K562 (cell line): Measurements from ENCODE around the gene ACBD6.

ENCODE experiments used
- ARID2 ChIP-seq: fragments of 450-650 bp; IDR thresholded peaks from 2 replicates; pipeline ENCODE4 v1.6.1; 2017; ENCODE audit warnings: antibody characterized with exemption, mild to moderate bottlenecking
- CHD2 ChIP-seq: IDR thresholded peaks from 2 replicates; pipeline ENCODE4 v1.6.1; 2011; ENCODE audit warnings: low read depth, low read length
- CREBBP ChIP-seq: IDR thresholded peaks from one replicate; pipeline ENCODE4 v1.6.1; 2012; ENCODE audit warnings: low read depth, mild to moderate bottlenecking, control low read depth, inconsistent platforms, low read length
- EZH2 ChIP-seq: IDR thresholded peaks from 2 replicates; pipeline ENCODE4 v1.6.1; 2012; ENCODE audit warnings: low read depth, mild to moderate bottlenecking, inconsistent platforms, low read length, borderline replicate concordance
- GABPB1 ChIP-seq: sonication (generic); formaldehyde crosslinking; IDR thresholded peaks from 2 replicates; pipeline ENCODE4 v1.8.0; 2022; ENCODE audit warnings: mild to moderate bottlenecking, missing genetic modification reagents
- HDAC6 ChIP-seq: IDR thresholded peaks from 2 replicates; pipeline ENCODE4 v1.6.1; 2012; ENCODE audit warnings: low read depth, mild to moderate bottlenecking, control low read depth, inconsistent platforms, low read length, moderate library complexity
- KDM1A ChIP-seq, 2 experiments: fragments of 450-650 bp; IDR thresholded peaks; 2 replicates each; pipeline ENCODE4 v1.6.1; 2016; ENCODE audit warnings: mild to moderate bottlenecking in 2 of 2
- NR2F6 ChIP-seq: fragments of 450-650 bp; formaldehyde crosslinking; IDR thresholded peaks from 2 replicates; pipeline ENCODE4 v1.4.0; 2020; ENCODE audit warnings: mild to moderate bottlenecking
- SETDB1 ChIP-seq: IDR thresholded peaks from one replicate; pipeline ENCODE4 v1.6.1; 2012; ENCODE audit warnings: low read length, control low read depth, inconsistent platforms
- SMAD3 ChIP-seq: fragments of 450-650 bp; formaldehyde crosslinking; conservative IDR thresholded peaks from 2 replicates; pipeline ENCODE4 v1.4.0; 2020; ENCODE audit warnings: mild to moderate bottlenecking
- SMARCB1 ChIP-seq: IDR thresholded peaks from 2 replicates; pipeline ENCODE4 v1.6.1; 2011; ENCODE audit warnings: improper control_type of control experiment, low read depth; ENCODE audit not compliant: insufficient read length
- SNIP1 ChIP-seq: fragments of 450-650 bp; IDR thresholded peaks from 2 replicates; pipeline ENCODE4 v1.7.1; 2017; ENCODE audit warnings: low read depth, mild to moderate bottlenecking
- TF ChIP-seq, protein P1 (sequence below): sonication (generic); formaldehyde crosslinking; IDR thresholded peaks from 2 replicates; pipeline ENCODE4 v1.8.1; 2022; ENCODE audit warnings: missing genetic modification reagents
- TF ChIP-seq, protein P2 (sequence below): sonication (generic); formaldehyde crosslinking; IDR thresholded peaks from 2 replicates; pipeline ENCODE4 v1.8.1; 2023; ENCODE audit warnings: mild to moderate bottlenecking, missing genetic modification reagents, moderate library complexity

DNA sequence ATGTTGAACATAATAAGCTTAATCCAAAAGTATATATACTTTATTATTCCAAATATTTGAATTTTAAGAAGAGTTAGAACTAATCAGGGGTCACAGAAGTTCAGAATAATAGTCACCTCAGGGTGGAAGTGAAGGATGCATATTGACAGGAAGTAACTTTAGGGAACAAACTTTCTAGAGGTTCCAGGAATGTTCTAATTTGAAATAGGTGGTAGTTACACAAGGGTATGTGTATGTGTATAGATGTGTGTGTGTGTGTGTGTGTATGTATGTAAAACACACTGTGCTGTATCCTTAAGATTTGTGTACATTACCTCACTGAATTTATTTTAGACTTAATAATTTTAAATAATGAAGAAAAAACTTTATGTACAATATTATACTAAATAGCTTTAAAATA lies 110.4 kb downstream of the ACBD6 start:
- TF ChIP-seq, protein P1, sequence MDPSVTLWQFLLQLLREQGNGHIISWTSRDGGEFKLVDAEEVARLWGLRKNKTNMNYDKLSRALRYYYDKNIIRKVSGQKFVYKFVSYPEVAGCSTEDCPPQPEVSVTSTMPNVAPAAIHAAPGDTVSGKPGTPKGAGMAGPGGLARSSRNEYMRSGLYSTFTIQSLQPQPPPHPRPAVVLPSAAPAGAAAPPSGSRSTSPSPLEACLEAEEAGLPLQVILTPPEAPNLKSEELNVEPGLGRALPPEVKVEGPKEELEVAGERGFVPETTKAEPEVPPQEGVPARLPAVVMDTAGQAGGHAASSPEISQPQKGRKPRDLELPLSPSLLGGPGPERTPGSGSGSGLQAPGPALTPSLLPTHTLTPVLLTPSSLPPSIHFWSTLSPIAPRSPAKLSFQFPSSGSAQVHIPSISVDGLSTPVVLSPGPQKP (CRISPR knock-in tag): no peak
- no peak for TF ChIP-seq ARID2
- no peak for TF ChIP-seq SETDB1
- no peak for TF ChIP-seq SMAD3 (CRISPR knock-in tag)
- no peak for TF ChIP-seq EZH2
- TF ChIP-seq KDM1A (IDR thresholded peaks at IDR 0.05): no peak
- TF ChIP-seq SNIP1: no peak
- TF ChIP-seq CREBBP: no peak
- no peak for TF ChIP-seq SMARCB1
- no peak for TF ChIP-seq CHD2
- TF ChIP-seq, protein P2, sequence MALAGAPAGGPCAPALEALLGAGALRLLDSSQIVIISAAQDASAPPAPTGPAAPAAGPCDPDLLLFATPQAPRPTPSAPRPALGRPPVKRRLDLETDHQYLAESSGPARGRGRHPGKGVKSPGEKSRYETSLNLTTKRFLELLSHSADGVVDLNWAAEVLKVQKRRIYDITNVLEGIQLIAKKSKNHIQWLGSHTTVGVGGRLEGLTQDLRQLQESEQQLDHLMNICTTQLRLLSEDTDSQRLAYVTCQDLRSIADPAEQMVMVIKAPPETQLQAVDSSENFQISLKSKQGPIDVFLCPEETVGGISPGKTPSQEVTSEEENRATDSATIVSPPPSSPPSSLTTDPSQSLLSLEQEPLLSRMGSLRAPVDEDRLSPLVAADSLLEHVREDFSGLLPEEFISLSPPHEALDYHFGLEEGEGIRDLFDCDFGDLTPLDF: no peak
- TF ChIP-seq HDAC6: no peak
- no peak for TF ChIP-seq NR2F6 (CRISPR knock-in tag)
- TF ChIP-seq GABPB1 (CRISPR knock-in tag): no peak
